HCT116 (cell line): ENCODE results near the gene GEN1. TPM values are rescaled to one million over a fixed set of nuclear protein-coding genes. Genes with fewer than 3 reads are reported as not detected.

Experiments
- ATAC-seq: fragments of 200-7000 bp; cut with Tn5 transposase; 2 replicates; pipeline ENCODE4 v1.9.1; 2020; ENCODE audit warnings: mild to moderate bottlenecking, moderate library complexity
- BruUV-seq: library from RNA; stranded (reverse); fragments of 400-500 nt; replicated peaks from 2 replicates; lab custom pipeline; 2021; lab: Mats Ljungman, UMichigan
- CTCF ChIA-PET: fragments of 300-600 bp; sonication (Branson Sonifier 250); formaldehyde crosslinking; loops from one replicate; lab custom pipeline; 2021; ENCODE audit warnings: antibody characterized with exemption; lab: Charles Lee
- POLR2A ChIA-PET: fragments of 300-600, 350-600 bp; sonication (Branson Sonifier 250); formaldehyde crosslinking; loops from one replicate; lab custom pipeline; 2021; ENCODE audit warnings: antibody characterized with exemption; lab: Charles Lee
- RAD21 ChIA-PET, 2 experiments: fragments of 300-600 bp; sonication (Branson Sonifier 250); formaldehyde crosslinking; loops; one replicate each; lab custom pipeline; 2023; ENCODE audit warnings: low total read pairs in 2 of 2; ENCODE audit not compliant: uncharacterized antibody in 2 of 2, unreplicated experiment in 2 of 2, low non-redundant PET in 1 of 2; lab: Charles Lee
- DNase-seq: peaks from one replicate; pipeline ENCODE4 v3.0.0-alpha.2; 2010; ENCODE audit warnings: low read depth, low spot score
- H2AFZ ChIP-seq: fragments of 200-600 bp; shearing (Covaris generic), sonication (generic); 2 replicates; pipeline ENCODE4 v1.6.1; 2017; ENCODE audit warnings: low read depth, mixed run types, mixed read lengths, antibody characterized with exemption, low read length; ENCODE audit not compliant: poor library complexity, severe bottlenecking
- H3K27ac ChIP-seq: 2 replicates; pipeline ENCODE4 v1.5.1; 2012; ENCODE audit warnings: low read depth, low read length
- H3K27me3 ChIP-seq: fragments of 200-600 bp; sonication (generic); 2 replicates; pipeline ENCODE4 v1.6.1; 2016; ENCODE audit warnings: mixed run types, low read length, mixed read lengths; ENCODE audit not compliant: insufficient read depth
- H3K36me3 ChIP-seq, 2 experiments: fragments of 200-500 bp in 1 of 2; fragments of 200-600 bp in 1 of 2; sonication (Bioruptor generic) in 1 of 2; sonication (generic) in 1 of 2; 2 replicates each; pipeline versions ENCODE4 v1.5.1 to v1.6.1; 2014 to 2016; ENCODE audit warnings: low read length in 2 of 2, inconsistent platforms in 1 of 2, mixed read lengths in 1 of 2, mixed run types in 1 of 2; ENCODE audit not compliant: insufficient read depth in 2 of 2, control insufficient read depth in 1 of 2
- H3K4me1 ChIP-seq, 2 experiments: fragments of 200-600 bp in 1 of 2; sonication (generic) in 1 of 2; 2 replicates each; pipeline versions ENCODE4 v1.5.1 to v1.6.1; 2012 to 2017; ENCODE audit warnings: low read length in 2 of 2, inconsistent platforms in 1 of 2, mild to moderate bottlenecking in 1 of 2, mixed read lengths in 1 of 2, mixed run types in 1 of 2, moderate library complexity in 1 of 2; ENCODE audit not compliant: insufficient read depth in 2 of 2, control insufficient read depth in 1 of 2
- H3K4me2 ChIP-seq: fragments of 200-600 bp; sonication (generic); 2 replicates; pipeline ENCODE4 v1.6.1; 2017; ENCODE audit warnings: mixed run types, low read length, mixed read lengths
- H3K4me3 ChIP-seq, 2 experiments: fragments of 200-600 bp in 1 of 2; sonication (generic) in 1 of 2; replicated peaks in 1 of 2; 2 replicates each; pipeline ENCODE4 v1.5.1; 2011 to 2016; ENCODE audit warnings: low read length in 2 of 2, control low read depth in 1 of 2, low read depth in 1 of 2, mild to moderate bottlenecking in 1 of 2, mixed read lengths in 1 of 2, mixed run types in 1 of 2
- H3K79me2 ChIP-seq: fragments of 200-600 bp; sonication (generic); 2 replicates; pipeline ENCODE4 v1.6.1; 2017; ENCODE audit warnings: mild to moderate bottlenecking, mixed run types, low read length, moderate library complexity, mixed read lengths; ENCODE audit not compliant: insufficient read depth
- H3K9ac ChIP-seq: fragments of 200-600 bp; sonication (generic); 2 replicates; pipeline ENCODE4 v1.6.1; 2016; ENCODE audit warnings: low read length, mixed read lengths
- H3K9me2 ChIP-seq: fragments of 200-600 bp; sonication (generic), shearing (Covaris generic); 2 replicates; pipeline ENCODE4 v1.6.1; 2017; ENCODE audit warnings: mixed run types, mild to moderate bottlenecking, moderate library complexity; ENCODE audit not compliant: insufficient read depth
- H3K9me3 ChIP-seq, 2 experiments: fragments of 200-500 bp in 1 of 2; fragments of 200-600 bp in 1 of 2; sonication (Bioruptor generic) in 1 of 2; sonication (generic) in 1 of 2; 2 replicates each; pipeline ENCODE4 v1.6.1; 2014 to 2017; ENCODE audit warnings: low read length in 2 of 2, mixed read lengths in 2 of 2, inconsistent platforms in 1 of 2, low read depth in 1 of 2, mild to moderate bottlenecking in 1 of 2, mixed run types in 1 of 2, moderate library complexity in 1 of 2; ENCODE audit not compliant: control insufficient read depth in 1 of 2, insufficient read depth in 1 of 2
- H4K20me1 ChIP-seq: fragments of 200-600 bp; sonication (generic), shearing (Covaris generic); 2 replicates; pipeline ENCODE4 v1.6.1; 2017; ENCODE audit warnings: mixed run types, mild to moderate bottlenecking, moderate library complexity; ENCODE audit not compliant: insufficient read depth
- CBX3 ChIP-seq: IDR thresholded peaks from 2 replicates; pipeline ENCODE4 v1.6.1; 2012; ENCODE audit warnings: low read depth
- CEBPB ChIP-seq: IDR thresholded peaks from 2 replicates; pipeline ENCODE4 v1.6.1; 2012; ENCODE audit warnings: low read depth
- EGR1 ChIP-seq: IDR thresholded peaks from 2 replicates; pipeline ENCODE4 v1.6.1; 2012; ENCODE audit warnings: low read depth
- ELF1 ChIP-seq: IDR thresholded peaks from 2 replicates; pipeline ENCODE4 v1.6.1; 2012; ENCODE audit warnings: low read depth, borderline replicate concordance
- EZH2phosphoT487 ChIP-seq: fragments of 200-600 bp; IDR thresholded peaks from 2 replicates; pipeline ENCODE4 v1.6.1; 2018; ENCODE audit warnings: antibody characterized with exemption, borderline replicate concordance
- FOSL1 ChIP-seq: IDR thresholded peaks from 2 replicates; pipeline ENCODE4 v1.6.1; 2012; ENCODE audit warnings: low read depth
- JUND ChIP-seq: IDR thresholded peaks from 2 replicates; pipeline ENCODE4 v1.6.1; 2012
- POLR2A ChIP-seq: IDR thresholded peaks from 2 replicates; pipeline ENCODE4 v1.7.0; 2011; ENCODE audit warnings: borderline replicate concordance; ENCODE audit not compliant: insufficient read depth, insufficient read length; ENCODE audit errors: extremely low read depth
- SIN3A ChIP-seq: IDR thresholded peaks from 2 replicates; pipeline ENCODE4 v1.6.1; 2012; ENCODE audit warnings: low read depth
- SP1 ChIP-seq: IDR thresholded peaks from 2 replicates; pipeline ENCODE4 v1.6.1; 2012; ENCODE audit warnings: low read depth
- YY1 ChIP-seq: IDR thresholded peaks from 2 replicates; pipeline ENCODE4 v1.6.1; 2011; ENCODE audit warnings: low read length, low read depth, moderate library complexity, mild to moderate bottlenecking; ENCODE audit not compliant: insufficient replicate concordance; ENCODE audit errors: extremely low read depth
- ZFX ChIP-seq: fragments of 450-650 bp; IDR thresholded peaks from 2 replicates; pipeline ENCODE4 v1.6.1; 2017
- ZNF274 ChIP-seq: fragments of 200-500 bp; sonication (Bioruptor generic); IDR thresholded peaks from 2 replicates; pipeline ENCODE4 v1.6.1; 2014; ENCODE audit warnings: mild to moderate bottlenecking, low read depth, low read length, inconsistent platforms
- intact Hi-C: fragments of 100-400 bp; cut with micrococcal nuclease; formaldehyde crosslinking; loops from 2 replicates; pipeline ENCODE4 v1.10.0; 2022
- total RNA-seq: library from RNA; stranded (reverse); gene quantifications from one replicate; pipeline ENCODE4 v1.2.1, GENCODE V29; 2021; ENCODE audit not compliant: unreplicated experiment
- TF ChIP-seq, protein P1 (sequence below), 3 experiments: fragments of 200-600 bp in 1 of 3; sonication (generic) in 1 of 3; IDR thresholded peaks in 2 of 3; conservative IDR thresholded peaks in 1 of 3; 2 replicates each; pipeline ENCODE4 v1.5.1; 2012 to 2017; ENCODE audit warnings: low read depth in 2 of 3, low read length in 2 of 3, antibody characterized with exemption in 1 of 3, borderline replicate concordance in 1 of 3, control low read depth in 1 of 3, mild to moderate bottlenecking in 1 of 3, mixed read lengths in 1 of 3, mixed run types in 1 of 3, moderate library complexity in 1 of 3; ENCODE audit not compliant: insufficient read depth in 1 of 3
- TF ChIP-seq, protein P2 (sequence below): IDR thresholded peaks from 2 replicates; pipeline ENCODE4 v1.6.1; 2012
- TF ChIP-seq, protein P3 (sequence below): IDR thresholded peaks from 2 replicates; pipeline ENCODE4 v1.6.1; 2012

Gene GEN1
- total RNA-seq, 1 experiment from 2014 or later = 19.7 TPM

- no TSS peak for BruUV-seq
- no peak overlapping the region for H3K27ac ChIP-seq
Observed at GRCh38 chr2:17814601-17815000, 60.7 kb downstream of the GEN1 start.

More at GRCh38 chr2:17814601-17815000, 60.7 kb downstream of the GEN1 start:
- ChIA-PET RAD21 (interaction anchor here in 1 of 2 experiments (0.6 kb wide), 1 partner anchor 505 kb away, joined by 8 read pairs; no protein-coding TSS in a partner anchor), CTCF (no interaction called here), POLR2A (no interaction called here)
- intact Hi-C loops = no loop called here
- H2AFZ ChIP-seq = no peak overlapping the region
- H3K9me2 ChIP-seq = no peaks in the 10 kb centered on the region
- TF ChIP-seq EZH2phosphoT487 (no peak), YY1 (no peak), ELF1 (no peak), JUND (no peak), ZFX (no peak), SP1 (no peak), ZNF274 (no peak), POLR2A (no peak), SIN3A (no peak), EGR1 (no peak), CEBPB (no peak), FOSL1 (no peak), CBX3 (no peak)
- TF ChIP-seq, protein P1, sequence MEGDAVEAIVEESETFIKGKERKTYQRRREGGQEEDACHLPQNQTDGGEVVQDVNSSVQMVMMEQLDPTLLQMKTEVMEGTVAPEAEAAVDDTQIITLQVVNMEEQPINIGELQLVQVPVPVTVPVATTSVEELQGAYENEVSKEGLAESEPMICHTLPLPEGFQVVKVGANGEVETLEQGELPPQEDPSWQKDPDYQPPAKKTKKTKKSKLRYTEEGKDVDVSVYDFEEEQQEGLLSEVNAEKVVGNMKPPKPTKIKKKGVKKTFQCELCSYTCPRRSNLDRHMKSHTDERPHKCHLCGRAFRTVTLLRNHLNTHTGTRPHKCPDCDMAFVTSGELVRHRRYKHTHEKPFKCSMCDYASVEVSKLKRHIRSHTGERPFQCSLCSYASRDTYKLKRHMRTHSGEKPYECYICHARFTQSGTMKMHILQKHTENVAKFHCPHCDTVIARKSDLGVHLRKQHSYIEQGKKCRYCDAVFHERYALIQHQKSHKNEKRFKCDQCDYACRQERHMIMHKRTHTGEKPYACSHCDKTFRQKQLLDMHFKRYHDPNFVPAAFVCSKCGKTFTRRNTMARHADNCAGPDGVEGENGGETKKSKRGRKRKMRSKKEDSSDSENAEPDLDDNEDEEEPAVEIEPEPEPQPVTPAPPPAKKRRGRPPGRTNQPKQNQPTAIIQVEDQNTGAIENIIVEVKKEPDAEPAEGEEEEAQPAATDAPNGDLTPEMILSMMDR (IDR thresholded peaks at IDR 0.05 in 2 of 3, conservative IDR thresholded peaks at IDR 0.05 in 1 of 3; ENCODE audit: borderline replicate concordance in 1 of 3, insufficient read depth in 1 of 3, low read depth in 2 of 3, low read length in 2 of 3) = no peak
- TF ChIP-seq, protein P2, sequence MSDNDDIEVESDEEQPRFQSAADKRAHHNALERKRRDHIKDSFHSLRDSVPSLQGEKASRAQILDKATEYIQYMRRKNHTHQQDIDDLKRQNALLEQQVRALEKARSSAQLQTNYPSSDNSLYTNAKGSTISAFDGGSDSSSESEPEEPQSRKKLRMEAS = no peak
- TF ChIP-seq, protein P3, sequence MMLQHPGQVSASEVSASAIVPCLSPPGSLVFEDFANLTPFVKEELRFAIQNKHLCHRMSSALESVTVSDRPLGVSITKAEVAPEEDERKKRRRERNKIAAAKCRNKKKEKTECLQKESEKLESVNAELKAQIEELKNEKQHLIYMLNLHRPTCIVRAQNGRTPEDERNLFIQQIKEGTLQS = no peak
- no peak overlapping the region for H3K9ac ChIP-seq
- H3K36me3 ChIP-seq = no peaks in the 10 kb centered on the region
- no peak overlapping the region for H3K4me3 ChIP-seq
- H3K27me3 ChIP-seq = no peaks in the 10 kb centered on the region
- H3K4me1 ChIP-seq = peaks cover 0 to 5% of the 10 kb centered on the region in 2 experiments; a peak in 1 of 4 replicates
- no peaks in the 10 kb centered on the region for H4K20me1 ChIP-seq
- ATAC-seq = no peak
- DNase-seq = no peak
- no peak overlapping the region for H3K4me2 ChIP-seq
- H3K9me3 ChIP-seq = no peaks in the 10 kb centered on the region
- no peaks in the 10 kb centered on the region for H3K79me2 ChIP-seq
